Peyer's patch (tissue), 4 donors: ENCODE results near the gene HLA-C.

Experiments used
- POLR2A ChIP-seq, 2 donors: fragments of 450-650 bp; IDR thresholded peaks; one replicate each; pipeline ENCODE4 v1.5.1; 2017; ENCODE audit warnings: antibody characterized with exemption in 2 of 2, mild to moderate bottlenecking in 2 of 2, moderate library complexity in 2 of 2
- TF ChIP-seq, protein P1 (sequence below), 6 experiments: fragments of 450-650 bp in 4 of 6; fragments of 200-600 bp in 2 of 6; sonication (generic) in 1 of 6; IDR thresholded peaks; one replicate each; pipeline ENCODE4 v1.5.1; 2017 to 2019; ENCODE audit warnings: antibody characterized with exemption in 6 of 6, mild to moderate bottlenecking in 3 of 6, moderate library complexity in 1 of 6

DNA sequence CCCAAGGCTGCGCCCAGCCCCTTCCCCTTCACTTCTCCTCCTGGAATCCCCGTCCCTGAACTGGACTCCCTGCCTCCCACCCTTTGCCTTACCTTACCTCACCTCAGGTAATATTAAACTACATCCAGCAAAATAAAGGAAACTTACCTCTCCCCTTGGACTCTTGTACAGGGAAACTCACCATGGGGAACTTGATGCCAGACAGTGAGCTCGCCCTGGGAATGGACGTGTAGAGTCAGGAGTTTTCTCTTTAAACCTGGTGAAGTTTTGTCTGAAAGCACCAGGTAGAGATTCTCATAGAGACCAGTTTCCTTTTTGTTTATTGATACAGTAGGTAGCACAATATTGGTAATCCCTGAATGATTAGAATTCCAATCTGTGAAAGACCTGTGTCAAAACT is 544 bp upstream of the HLA-C start:
- TF ChIP-seq, protein P1, sequence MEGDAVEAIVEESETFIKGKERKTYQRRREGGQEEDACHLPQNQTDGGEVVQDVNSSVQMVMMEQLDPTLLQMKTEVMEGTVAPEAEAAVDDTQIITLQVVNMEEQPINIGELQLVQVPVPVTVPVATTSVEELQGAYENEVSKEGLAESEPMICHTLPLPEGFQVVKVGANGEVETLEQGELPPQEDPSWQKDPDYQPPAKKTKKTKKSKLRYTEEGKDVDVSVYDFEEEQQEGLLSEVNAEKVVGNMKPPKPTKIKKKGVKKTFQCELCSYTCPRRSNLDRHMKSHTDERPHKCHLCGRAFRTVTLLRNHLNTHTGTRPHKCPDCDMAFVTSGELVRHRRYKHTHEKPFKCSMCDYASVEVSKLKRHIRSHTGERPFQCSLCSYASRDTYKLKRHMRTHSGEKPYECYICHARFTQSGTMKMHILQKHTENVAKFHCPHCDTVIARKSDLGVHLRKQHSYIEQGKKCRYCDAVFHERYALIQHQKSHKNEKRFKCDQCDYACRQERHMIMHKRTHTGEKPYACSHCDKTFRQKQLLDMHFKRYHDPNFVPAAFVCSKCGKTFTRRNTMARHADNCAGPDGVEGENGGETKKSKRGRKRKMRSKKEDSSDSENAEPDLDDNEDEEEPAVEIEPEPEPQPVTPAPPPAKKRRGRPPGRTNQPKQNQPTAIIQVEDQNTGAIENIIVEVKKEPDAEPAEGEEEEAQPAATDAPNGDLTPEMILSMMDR (IDR thresholded peaks at IDR 0.05) = no peak
- no peak for TF ChIP-seq POLR2A (IDR thresholded peaks at IDR 0.05)
